HG03565 (cell line): ENCODE measurements around the gene PAQR4.
A peak's percentile ranks its signal among the peaks of the same experiment; 100 is the strongest.

Experiments used
- ATAC-seq: cut with Tn5 transposase; IDR thresholded peaks from one replicate; pipeline ENCODE4 v1.9.1; 2021; ENCODE audit warnings: mild to moderate bottlenecking, moderate library complexity; ENCODE audit not compliant: unreplicated experiment

Gene PAQR4

DNA sequence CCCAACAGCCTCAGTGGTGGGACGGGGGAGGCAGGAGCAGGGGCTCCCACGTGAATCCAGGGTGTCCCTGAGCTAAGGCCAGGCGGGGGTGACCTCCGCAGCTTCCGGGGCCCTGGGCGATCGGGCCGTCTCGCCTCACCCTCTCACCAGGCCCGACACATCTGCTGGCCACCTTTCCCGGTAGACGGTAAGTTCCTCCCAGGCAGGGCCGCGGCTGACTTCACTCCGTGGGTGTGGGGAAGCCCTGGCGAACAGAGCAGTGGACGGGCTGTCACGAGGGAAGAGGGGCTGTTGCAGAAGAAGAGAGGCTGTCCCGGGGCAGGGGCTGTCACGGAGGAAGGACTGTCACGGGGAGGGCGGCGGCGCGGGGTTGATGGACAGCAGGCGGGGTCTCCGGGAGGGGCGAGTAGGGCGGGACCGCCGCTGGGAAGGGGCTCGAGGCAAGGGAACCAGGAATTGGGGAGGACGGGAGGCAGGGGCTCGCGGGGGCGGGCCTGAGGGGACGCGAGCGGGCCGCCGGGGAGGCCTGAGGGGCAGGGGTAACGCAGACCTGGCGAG is 10.6 kb downstream of the PAQR4 start:
- ATAC-seq = no peak

- ATAC-seq = peak; percentile 66
Observed at GRCh38 chr16:2980227-2981176, 11.4 kb downstream of the PAQR4 start, which contains the start of gene PKMYT1. Gene PKMYT1, minus strand, starts transcription at chr16:2980446. Its CDS starts 789 bp downstream, at chr16:2979657.

- no peak for ATAC-seq
Observed at GRCh38 chr16:2981177-2981898, 12.2 kb downstream of the PAQR4 start.

DNA sequence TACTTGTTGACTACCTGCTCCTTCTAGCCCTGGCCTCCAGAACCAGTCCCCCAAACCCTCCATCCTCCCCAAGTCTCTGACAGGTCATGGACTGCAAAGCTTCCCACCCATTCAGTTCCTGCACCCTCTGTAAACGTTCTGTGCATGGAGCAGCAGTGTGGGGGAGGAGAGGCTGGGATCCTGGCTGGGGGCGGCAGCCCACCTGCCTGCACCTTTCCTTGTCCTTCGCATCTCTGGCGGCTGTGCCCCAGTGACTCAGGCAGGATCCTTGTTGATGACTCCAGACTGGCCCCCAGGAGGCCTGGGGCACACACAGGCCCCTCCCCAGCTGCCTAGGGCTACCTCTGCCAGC is 12.7 kb downstream of the PAQR4 start:
- ATAC-seq = no peak

DNA sequence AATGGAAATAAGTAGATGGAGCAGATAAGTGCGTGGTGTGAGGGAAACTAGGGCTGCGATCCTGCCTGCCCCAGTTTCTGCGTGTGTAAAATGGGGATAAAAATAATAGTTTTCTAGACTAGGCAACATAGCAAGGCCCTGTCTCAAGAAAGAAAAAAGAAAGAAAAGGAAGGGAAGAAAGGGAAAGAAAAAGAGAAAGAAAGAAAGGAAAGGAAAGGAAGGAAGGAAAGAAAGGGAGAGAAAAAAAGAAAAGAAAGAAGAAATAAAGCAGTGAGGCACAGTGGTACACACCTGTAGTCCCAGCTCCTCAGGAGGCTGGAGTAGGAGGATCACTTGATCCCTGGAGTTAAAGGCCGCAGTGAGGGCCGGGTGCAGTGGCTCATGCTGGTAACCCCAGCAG is 13.3 kb downstream of the PAQR4 start:
- no peak for ATAC-seq

- peak; percentile 33 for ATAC-seq
Observed at GRCh38 chr16:2983706-2984136, 14.6 kb downstream of the PAQR4 start.

DNA sequence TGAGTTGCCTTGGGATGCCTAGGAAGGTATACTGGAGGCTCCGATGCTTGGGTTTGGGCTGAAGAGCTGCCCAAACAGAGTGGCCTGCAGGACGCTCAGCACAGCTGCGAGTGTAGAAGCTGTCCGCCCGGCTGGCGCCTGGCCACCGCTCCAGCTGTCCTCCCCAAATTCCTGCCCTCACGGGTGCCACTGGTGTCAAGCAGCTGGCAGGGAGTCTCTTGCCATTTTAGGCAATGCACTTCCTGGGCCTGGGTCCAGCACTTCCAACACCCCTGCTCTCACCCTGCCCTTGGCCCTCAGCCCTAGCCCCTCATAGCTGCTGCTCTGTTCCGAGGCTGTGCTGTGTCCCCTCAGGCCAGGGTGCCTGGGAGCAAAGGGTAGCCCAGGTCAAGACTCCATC is 16.3 kb downstream of the PAQR4 start:
- ATAC-seq = no peak

DNA sequence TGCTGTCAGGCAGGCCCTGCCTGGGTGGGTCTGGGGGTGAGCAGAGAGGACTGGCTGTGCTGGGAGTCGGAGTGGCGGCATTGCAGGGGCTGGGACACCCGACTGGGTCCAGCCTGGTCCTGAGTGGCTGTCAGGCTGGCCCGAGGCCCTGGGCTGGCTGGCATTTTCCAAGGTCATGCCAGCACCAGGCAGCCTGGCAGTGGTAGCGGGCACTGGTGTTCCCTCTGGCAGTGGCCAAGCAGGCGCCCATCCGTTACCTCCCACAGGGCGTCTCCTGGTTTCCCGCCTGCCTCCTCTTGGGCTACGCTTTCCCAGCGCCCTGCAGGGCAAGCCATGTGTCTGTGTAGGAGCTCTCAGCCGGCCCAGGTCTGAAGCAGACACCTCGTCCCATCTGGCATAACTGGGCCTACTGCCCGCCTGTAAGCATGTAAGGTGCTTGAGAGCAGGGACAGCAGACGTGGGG is 16.8 kb downstream of the PAQR4 start:
- ATAC-seq = no peak

- ATAC-seq = no peak
Observed at GRCh38 chr16:2986623-2987188, 17.6 kb downstream of the PAQR4 start.

DNA sequence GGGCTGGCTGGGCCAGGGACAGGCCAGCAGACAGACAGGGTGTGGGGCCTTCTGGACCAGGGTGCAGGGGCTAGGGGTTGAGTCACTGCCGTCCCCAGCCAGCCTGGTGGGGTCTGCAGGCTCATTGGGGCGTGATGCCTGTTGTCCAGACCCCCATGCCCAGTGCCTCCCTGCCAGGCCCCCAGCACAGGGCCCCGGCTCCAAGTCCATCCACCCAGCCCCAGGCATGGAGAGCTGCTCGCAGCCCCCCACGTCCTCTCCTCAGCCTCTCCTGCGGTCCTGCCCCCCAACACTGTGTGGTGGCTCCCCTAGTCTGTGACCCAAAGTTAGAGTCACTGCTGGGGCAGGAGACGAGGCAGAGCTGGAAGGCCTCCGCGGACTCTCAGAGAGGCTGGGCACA is 18.1 kb downstream of the PAQR4 start:
- no peak for ATAC-seq

DNA sequence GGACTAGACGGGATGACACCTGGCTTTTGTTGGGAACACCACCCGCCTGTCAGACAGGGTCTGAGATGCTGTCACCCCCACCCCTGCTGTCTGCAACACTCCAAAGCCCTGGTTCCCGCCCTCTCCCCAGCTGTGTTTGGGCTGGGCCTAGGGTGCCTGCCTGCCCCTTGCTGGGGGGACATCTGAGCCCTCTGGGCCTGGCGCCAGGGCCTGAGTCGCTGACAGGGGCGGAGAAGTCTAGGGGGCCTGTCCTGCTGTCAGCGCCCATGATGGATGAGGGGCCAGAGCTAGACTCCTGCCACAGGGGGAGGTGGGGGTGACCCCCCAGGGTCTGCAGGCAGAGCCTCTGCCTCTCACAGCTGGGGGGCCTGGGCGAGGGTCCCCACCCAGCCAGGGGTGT is 18.7 kb downstream of the PAQR4 start:
- no peak for ATAC-seq

GRCh38 chr16:2988590-2989099 is 19.5 kb downstream of the PAQR4 start:
- no peak for ATAC-seq

DNA sequence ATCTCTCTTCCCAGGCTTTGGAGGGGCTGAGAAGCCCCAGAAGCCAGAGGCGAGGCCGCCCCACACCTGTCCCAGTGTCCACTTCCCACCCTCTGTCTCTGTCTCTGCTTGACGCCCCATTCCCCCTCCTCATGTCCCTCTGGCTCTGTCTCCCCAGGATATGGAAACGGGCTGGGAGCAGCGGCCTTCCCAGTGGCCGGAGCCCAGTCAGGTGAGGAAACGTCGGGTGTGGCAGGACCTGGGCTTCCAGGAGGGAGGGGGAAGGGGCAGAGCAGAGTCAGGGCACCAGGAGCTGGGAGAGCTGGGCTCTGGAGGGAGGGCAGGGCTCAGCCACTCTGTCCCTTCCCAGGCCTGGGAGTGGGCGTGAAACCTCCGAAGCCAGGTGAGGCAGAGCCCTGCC is 21.7 kb downstream of the PAQR4 start:
- ATAC-seq = no peak

DNA sequence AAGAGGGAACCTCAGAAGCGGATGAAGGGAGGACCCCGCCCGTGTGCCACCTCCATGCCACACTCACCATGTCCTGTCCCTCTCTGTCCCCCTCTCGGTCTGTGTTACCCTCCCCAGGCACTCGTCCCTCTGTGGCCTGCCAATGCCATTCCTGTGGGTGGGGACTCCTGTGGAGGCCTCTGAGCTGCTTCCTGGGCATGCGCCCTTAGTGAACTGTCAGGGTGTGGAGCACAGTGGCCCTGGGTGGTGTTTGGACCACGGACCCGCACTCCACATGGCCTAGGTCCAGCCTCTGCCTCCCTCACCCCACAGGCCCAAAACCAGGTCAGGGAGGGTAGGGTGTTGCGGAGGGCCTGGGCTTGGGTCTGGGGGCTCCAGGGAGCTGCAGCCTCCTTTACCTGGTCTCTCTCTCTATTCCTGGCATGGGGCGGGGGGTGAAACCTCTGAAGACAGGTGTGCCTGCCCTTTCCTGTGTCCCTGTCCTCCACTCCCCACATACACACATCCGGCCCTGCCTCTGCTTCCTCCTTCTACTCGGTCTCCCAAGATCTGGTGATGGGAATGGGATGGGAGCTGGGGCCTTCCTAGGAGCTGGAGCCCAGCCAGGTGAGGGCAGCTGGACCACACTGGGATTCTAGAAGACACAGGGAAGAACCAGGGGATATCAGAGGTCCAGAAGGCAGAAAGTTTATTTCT is 22.6 kb downstream of the PAQR4 start:
- ATAC-seq = no peak

DNA sequence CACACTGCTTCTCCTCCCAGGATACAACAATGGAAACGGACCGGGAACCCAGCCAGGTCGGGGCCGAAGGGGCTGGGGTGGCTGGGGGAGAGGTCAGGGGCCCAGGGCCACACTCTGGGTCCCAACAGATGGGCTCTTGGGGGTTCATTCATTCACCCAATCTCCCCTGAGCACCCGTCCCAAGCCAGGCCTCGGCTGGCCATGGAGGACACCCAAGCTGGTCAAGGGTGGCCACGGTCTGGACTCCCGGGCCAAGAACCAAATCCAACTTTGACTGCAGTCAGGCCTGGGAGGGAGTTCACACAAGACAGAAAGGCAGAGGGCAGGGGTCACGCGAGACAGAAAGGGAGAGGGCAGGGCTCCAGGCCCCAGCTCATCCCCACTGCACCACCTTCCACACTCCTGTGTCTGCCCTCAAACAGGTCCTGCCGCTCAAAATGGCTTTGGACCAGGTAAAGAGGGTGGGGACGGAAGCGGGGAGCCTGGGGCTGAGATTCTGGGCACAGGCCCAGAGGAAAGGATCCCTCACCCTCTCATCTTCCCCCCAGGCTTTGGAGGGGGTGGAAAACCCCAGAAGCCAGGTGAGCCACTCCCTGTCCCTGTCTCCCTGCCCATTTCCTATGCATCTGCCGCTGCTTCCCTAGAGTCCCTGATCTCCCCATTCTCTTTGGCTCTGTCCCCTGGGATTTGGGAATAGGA is 23.4 kb downstream of the PAQR4 start:
- no peak for ATAC-seq

GRCh38 chr16:2996298-2996697 is 27.1 kb downstream of the PAQR4 start:
- no peak for ATAC-seq

DNA sequence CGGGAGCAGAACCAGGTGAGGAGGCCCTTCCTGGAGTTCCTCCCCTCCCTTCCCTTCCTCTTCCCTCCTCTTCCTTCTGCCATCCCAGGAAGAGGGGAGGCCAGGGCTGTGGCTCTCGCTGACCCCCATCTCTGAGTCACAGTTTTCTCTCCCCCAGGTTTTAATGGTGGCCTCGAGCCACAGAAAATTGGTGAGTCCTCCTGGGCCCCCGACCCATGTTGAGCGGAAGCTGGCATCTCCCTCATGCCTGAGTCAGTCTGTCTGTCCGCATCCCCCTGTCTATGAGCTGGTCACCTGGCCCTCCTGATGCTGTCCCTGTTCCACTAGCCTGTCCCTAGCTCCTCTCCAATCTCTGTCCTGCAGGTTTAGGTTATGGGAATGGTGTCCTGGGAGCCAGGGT is 30.8 kb downstream of the PAQR4 start:
- no peak for ATAC-seq

- no peak for ATAC-seq
Observed at GRCh38 chr16:3000540-3000939, 31.4 kb downstream of the PAQR4 start.

- ATAC-seq = no peak
Observed at GRCh38 chr16:3001316-3001715, 32.2 kb downstream of the PAQR4 start.
